Ramos (cell line): Measurements from ENCODE around the gene IFIT1B.
"Not testable (repeated sequence)": the region's sequence is repeated elsewhere in the genome, so short reads cannot be mapped to it uniquely, and the experiment has no call there.

Source experiments
- in situ Hi-C: fragments of 300-500 bp; cut with MboI; formaldehyde crosslinking; loops from one replicate; pipeline ENCODE4 v1.14.3; 2022; ENCODE audit warnings: low sequenced_read_pairs; ENCODE audit not compliant: unreplicated experiment

The IFIT1B gene

DNA sequence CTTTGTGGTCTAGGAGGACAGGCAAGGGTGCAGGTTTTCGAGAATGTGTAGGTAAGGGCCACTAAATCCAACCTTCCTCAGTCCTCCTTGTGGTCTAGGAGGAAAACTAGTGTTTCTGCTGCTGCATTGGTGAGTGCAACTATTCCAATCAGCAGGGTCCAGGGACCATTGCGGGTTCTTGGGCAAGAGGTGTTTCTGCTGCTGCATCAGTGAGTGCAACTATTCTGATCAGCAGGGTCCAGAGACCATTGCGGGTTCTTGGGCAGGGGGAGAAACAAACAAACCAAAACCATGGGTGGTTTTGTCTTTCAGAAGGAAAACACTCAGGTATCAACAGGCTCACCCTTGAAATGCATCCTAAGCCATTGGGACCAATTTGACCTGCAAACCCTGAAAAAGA lies 29.9 kb downstream of the IFIT1B start:
- in situ Hi-C loops: not testable (repeated sequence)

DNA sequence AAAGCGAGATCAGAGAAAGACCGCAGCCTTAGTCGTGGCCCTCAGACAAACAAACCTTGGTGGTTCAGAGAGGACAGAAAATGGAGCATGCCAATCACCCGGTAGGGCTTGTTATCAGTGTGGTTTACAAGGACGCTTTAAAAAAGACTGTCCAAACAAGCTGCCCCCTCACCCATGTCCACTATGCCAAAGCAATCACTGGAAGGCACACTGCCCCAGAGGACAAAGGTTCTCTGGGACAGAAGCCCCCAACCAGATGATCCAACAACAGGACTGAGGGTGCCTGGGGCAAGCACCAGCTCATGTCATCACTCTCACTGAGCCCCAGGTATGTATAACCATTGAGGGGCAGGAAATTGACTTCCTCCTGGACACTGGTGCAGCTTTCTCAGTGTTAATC lies 31.4 kb downstream of the IFIT1B start:
- in situ Hi-C loops: not testable (repeated sequence)

DNA sequence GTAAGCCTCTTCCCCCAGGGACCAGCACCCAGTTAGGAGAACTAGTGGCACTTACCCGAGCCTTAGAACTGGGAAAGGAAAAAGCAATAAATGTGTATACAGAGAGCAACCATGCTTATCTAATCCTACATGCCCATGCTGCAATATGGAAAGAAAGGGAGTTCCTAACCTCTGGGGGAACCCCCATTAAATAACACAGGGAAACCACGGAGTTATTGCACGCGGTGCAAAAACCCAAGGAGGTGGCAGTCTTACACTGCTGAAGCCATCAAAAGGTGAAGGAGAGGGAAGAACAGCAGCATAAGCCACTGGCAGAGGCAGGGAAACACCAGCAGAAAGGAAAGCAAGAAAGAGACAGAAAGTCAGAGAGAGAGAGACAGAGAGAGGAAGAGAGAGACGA lies 32.7 kb downstream of the IFIT1B start:
- in situ Hi-C loops: not testable (repeated sequence)

DNA sequence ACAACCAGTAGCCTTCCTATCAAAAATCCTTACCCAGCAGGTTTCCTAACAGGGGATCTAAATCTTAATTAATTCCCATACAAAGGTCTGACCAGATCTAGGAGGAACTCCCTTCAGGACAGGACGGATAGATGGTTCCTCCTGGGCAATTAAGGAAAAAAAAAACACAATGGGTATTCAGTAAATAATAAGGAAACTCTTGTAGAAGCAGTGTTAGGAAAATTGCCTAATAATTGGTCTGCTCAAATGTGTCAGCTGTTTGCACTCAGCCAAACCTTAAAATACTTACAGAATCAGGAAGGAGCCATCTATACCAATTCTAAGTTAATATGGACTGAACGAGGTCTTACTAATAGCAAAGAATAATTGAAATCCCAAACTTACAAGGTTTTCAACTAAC lies 33.3 kb downstream of the IFIT1B start:
- in situ Hi-C loops: not testable (repeated sequence)

DNA sequence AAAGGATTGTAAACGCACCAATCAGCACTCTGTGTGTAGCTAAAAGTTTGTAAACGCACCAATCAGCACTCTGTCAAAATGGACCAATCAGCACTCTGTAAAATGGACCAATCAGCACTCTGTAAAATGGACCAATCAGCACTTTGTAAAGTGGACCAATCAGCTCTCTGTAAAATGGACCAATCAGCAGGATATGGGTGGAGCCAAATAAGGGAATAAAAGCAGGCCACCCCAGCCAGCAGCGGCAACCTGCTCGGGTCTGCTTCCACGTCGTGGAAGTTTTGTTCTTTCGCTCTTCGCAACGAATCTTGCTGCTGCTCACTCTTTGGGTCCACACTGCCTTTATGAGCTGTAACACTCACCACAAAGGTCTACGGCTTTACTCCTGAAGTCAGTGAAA lies 34.4 kb downstream of the IFIT1B start:
- in situ Hi-C loops: not testable (repeated sequence)

DNA sequence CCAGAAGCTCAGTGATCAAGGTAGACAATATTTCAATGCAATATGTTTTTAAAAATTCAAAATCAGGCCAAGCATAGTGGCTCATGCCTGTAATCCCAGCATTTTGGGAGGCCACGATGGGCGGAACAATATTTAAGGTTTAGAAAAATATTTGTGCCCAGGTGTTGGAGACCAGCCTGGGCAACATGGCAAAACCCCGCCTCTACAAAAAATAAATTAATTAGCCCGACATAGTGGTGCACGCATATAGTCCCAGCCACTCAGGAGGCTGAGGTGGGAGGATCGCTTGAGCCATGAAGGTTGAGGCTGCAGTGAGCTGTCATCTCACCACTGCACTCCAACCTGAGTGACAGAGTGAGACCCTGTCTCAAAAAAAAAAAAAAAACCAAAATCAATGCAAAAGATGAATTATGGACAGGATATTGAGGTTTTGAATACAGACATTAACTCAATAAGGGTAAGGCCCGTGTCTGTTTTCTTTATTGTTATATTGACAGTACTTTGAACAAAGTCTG lies 35.6 kb downstream of the IFIT1B start:
- in situ Hi-C loops: no loop called here

DNA sequence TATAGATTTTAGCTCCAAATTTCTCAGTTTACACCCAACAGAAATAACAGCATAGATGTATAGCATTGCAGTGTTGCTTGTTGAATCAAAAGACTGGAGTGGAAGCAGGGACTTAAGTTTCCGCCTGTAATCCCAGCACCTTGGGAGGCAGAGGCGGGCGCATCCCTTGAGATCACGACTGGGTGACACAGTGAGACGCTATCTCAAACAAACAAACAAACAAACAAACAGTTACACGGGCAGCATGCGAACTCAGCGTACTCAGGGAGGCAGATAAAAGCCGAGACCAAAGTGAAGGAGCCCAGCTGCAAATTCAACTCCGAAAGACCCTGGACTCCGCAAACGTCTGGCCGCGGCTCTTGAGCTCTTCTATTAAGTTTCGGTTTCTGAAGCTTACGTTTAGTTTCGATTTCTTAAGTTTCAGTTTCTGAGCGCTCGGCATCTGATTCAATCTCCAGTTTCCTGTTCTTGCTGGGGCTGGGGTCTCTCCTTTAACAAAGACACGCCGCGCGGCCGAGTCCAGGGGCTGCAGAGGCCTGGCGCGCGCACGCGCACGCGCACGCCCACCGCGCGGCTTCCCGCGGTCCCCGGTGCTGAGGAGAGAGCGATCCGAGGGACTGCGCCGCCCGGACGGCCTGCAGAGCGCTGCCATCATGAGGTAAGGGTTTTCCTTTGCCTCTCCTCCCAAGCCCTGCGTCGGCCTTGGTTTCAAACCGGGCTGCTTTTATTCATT lies 36.5 kb downstream of the IFIT1B start, which contains the start of gene IFIT5:
TSS of gene IFIT5 (plus strand) at position 423 of the 733 bp plus-strand sequence. CDS start at position 654, 231 bp downstream.
- in situ Hi-C loops: no loop called here

DNA sequence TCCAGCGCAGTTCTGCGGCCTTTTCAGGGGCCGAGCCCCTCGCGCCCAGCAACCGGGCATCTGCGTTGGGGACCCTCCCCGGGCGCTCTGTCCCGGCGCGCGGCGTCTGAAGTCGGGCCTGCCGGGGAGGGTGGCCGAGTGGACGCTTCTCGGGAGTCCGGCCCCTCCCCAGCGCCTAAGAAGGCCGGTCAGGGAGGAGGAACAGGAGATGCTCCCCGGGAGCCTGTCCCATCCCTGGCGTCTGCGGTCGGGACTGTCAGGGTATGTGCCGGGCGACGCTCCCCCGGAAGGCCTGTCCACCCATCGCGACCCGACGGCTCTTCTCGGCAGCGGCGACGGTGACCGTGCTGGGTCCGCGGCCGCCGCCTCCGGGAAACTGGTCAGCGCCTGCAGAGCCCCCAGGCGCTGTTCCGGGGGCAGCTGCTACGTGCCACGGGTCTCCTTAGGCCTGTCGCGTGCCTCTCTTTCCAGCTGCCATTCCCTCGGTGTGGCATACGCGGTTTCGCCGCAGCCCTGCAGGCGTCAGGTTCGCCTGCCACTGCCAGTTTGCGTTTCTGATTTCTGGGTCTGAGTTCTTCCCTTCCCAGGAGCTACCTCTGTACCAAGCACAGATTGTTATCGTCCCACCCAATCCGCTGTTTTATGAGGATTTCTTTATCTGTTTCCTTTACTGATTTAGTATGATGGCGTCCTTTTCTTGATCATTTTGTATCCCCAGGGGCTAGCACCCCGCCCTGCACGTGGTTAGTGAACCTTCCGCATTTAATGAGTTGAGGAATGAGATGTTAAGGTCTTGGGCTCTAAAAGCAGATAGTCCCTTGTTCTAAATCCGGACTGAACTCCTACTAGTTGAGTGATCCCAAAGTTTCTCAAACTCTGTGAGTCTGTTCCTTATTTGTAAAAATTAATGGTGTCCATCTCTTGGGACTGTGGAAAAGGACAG lies 37.3 kb downstream of the IFIT1B start:
- in situ Hi-C loops: no loop called here

DNA sequence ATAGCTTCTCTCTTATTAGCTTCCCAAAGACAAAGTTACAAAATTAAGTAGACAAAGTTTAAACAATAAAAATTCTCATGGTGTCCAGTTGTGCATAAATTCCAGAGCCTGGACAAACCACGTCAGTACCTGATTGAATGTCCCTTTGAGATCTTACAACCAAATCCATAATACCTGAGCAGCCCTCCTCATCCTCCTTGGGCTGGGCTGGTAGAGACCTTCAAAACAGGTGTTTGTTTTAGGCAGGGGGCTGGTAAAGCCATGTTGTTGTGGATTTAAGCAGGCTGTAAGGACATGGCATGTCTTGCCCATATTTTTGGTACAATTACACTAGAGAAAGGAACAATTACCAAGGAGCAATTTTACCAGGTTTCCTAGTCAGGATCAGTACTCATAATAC lies 38.6 kb downstream of the IFIT1B start:
- in situ Hi-C loops: no loop called here

DNA sequence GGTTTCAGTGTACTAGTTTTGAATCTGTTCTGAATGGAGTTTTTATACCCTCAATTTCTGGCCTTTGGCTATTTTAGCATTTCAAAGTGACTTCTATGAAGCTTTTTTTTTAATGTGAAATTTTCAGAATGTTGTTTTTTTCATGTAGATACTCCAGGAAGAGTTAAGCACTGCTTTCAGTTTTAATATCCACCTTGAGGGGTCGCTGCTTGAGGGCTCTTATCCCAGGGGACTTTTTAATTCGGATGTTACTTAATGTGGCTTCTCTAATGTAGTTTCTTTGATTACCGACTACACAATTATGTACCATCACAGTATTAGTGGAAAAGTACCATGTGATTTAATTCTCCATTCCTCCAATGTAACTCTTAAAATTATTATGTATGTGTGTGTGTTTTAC lies 41.7 kb downstream of the IFIT1B start:
- in situ Hi-C loops: no loop called here

DNA sequence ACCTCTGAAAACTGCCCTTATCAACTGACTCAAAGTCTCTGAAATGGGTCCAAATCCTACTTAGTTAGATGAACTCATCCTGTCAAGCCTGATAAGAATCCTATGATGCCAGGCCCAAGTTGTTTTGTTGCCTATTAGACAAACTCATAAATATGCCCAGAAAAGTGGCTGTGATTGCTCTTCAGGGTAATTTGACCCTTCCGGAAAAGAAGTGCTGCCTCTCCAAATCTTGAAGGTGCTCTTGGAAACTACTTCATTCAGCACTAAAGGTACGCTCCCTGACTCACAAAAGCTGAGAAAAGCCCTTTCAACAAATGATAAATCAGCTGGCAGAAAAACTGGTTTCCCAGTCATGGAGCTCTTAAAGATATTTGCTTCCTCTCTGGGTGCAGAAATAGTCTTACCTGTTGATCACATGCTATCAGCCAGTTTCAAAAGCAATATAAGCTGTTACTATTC lies 43.2 kb downstream of the IFIT1B start:
- in situ Hi-C loops: no loop called here

DNA sequence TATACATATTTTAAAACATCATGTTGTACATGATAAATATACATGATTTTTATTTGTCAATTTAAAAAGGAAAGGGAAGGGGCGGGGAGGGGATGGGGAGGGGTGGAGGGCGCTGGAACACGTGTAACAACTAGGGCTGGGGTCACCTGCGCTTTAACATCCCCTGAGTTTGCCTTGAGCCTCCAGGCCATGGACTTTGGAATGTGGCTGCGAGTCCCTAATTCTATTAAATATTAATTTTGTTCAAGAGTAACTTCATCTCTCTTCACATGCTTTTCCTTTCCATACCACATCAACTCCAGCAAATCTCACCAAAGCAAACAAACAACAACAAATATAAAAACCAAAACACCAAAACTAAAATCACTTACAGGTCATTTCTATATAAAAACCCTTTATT lies 47.1 kb downstream of the IFIT1B start:
- in situ Hi-C loops: no loop called here

DNA sequence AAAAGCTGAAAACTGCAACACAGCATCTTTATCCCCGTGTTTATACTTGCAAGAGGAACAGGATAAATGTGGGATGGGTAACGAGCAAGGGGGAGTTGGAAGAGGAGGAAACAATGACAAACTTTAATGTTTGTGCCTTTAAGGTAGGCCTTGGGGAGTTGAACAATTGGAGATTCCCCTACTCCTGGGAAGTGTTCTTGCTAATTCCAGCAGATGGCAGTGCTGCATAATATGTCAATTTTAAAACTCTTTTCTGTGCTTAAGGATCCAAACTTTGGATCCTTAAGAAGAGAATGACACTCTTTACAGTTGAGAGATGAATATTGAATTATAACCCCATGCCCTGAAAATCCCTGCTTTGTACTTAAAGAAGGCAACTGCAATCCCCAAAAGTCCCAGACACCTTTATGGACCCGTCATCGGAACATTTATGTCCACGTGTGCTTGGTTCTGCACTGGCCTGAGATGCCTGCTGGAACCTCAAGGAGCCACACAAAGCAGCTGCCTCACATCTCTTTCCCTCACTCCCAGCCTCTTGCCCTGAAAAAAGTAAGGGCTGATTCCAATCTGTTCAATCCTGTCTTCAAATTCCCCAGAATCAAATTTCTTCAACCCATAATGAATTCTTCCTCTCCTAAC lies 48.5 kb downstream of the IFIT1B start:
- in situ Hi-C loops: no loop called here

DNA sequence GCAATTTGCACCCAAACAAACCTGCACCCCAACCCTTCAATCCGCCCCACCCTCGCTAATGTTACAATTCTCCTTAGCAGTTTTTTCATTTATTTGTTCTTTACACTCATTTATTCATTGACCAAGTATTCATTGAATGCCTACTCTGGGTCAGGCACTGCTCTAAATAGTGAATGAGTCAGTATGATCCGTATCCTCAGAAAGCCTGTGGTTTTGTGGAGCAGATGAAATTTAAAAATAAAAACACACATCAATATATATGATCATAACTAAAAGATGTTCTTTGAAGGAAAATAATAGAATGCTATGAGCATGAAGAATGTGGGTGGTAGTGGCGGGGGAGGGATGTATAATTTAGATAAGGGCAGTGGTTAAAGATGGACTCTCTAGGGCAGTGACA lies 49.8 kb downstream of the IFIT1B start:
- in situ Hi-C loops: no loop called here

DNA sequence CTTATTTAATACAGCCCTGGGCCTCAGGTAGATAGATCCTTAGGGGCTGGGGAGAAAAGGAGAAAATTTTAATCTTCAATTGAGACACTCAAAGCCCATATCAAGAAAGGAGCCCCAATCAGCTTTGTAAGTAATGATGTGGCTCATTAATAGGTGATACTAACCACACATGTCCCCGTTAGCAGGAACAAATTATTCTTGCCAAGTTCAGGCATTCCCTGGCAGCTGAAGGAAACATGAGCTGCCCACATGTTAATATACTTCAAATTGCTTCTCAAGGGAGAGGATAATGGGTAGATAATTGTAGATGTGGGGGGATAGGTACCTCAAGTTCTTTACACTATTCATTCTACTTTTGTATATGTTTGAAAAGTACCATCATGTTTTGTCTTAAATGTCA lies 51.0 kb downstream of the IFIT1B start:
- in situ Hi-C loops: no loop called here

DNA sequence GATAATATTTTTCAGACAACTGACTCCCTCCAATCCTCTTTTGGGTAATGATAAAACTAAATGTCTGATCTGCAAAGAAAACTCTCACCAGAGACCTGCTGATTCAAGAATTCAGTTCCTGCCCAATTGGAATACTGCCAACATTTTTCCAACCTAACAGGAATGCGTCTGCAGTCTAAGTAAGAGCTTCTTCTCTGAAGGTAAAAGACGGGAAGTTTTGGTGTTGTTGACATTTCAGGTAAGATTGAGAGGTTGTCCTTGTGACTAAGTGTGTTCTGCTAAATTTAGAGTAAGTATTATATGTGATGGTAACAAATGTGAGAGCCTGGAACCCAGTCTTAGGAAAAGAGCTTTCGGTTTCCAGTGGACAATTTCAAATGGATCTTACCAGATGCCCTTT lies 54.1 kb downstream of the IFIT1B start:
- in situ Hi-C loops: no loop called here
